Kidney tubule cell (primary cell): ENCODE results near the gene SLC9A3.
A peak's percentile ranks its signal among the peaks of the same experiment; 100 is the strongest.

Source experiments
- DNase-seq: peaks from one replicate; pipeline ENCODE4 v3.0.0-alpha.2; 2018; ENCODE audit warnings: low spot score

The SLC9A3 gene

GRCh38 chr5:442335-443238, 81.7 kb downstream of the SLC9A3 start, which contains the start of gene EXOC3:
EXOC3 (plus strand) TSS chr5:443176; CDS start chr5:446206, 3,030 bp downstream.
- peak; percentile 79 for DNase-seq

- DNase-seq = no peak
These were observed 82.3 kb downstream of the SLC9A3 start for GRCh38 chr5:441996-442334.

GRCh38 chr5:440401-441201, 83.6 kb downstream of the SLC9A3 start:
- no peak for DNase-seq

GRCh38 chr5:439636-440035, 84.6 kb downstream of the SLC9A3 start:
- DNase-seq = no peak

- DNase-seq = no peak
These were observed 85.1 kb downstream of the SLC9A3 start for GRCh38 chr5:439181-439580.

GRCh38 chr5:438481-438981, 85.7 kb downstream of the SLC9A3 start:
- no peak for DNase-seq

- DNase-seq = no peak
These were observed 86.9 kb downstream of the SLC9A3 start for GRCh38 chr5:437281-437771.

GRCh38 chr5:436641-436975, 87.6 kb downstream of the SLC9A3 start:
- DNase-seq = no peak

- peak; percentile 35 for DNase-seq
These were observed 88.1 kb downstream of the SLC9A3 start for GRCh38 chr5:435961-436640.

DNA sequence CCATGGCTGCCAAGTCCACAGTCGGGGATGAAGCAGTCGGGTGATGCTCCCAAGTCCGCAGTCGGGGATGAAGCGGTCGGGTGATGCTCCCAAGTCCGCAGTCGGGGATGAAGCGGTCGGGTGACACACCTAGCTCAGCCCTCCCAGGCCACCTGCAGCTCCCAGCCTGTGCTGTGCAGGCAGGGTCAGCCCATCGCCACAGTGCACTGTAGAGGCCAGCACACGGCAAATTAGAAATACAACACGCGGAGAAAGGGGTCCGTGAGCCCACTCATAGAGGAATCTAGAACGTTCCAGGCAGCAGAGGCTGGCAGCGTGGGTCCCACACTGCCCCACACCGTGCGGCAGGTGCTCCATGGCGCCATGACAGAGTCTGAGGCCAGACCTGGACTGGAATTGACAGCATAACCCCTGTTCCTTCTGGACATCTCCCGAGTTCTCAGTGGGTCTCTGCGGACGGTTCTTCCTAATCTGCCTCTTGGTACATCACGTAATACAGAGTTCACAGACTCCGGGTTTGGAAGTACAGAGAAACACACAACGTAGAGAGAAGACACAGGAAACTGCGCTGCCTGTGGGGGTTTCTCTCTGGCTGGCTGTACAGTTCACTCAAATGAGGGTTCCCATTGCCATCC, 89.0 kb downstream of the SLC9A3 start:
- DNase-seq = no peak

- DNase-seq = no peak
These were observed 89.7 kb downstream of the SLC9A3 start for GRCh38 chr5:434443-435146.

DNA sequence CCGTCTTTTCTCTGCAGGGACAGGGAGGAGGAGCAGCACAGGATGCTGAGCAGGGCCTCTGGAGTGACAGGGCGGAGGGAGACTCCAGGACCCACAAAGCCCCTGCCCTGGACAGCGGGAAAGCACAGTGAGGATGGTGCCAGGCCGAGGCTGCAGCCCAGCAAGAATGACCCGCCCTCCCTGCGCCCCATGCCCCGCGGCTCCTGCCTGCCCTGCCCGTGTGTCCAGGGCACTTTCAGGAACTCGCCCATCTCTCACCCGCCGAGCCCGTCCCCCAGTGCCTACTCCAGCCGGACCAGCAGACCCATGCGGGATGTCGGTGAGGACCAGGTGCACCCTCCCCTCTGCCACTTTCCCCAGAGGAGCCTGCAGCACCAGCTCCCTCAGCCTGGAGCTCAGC, 90.4 kb downstream of the SLC9A3 start:
- no peak for DNase-seq

GRCh38 chr5:432928-433791, 91.1 kb downstream of the SLC9A3 start:
- DNase-seq = no peak

DNA sequence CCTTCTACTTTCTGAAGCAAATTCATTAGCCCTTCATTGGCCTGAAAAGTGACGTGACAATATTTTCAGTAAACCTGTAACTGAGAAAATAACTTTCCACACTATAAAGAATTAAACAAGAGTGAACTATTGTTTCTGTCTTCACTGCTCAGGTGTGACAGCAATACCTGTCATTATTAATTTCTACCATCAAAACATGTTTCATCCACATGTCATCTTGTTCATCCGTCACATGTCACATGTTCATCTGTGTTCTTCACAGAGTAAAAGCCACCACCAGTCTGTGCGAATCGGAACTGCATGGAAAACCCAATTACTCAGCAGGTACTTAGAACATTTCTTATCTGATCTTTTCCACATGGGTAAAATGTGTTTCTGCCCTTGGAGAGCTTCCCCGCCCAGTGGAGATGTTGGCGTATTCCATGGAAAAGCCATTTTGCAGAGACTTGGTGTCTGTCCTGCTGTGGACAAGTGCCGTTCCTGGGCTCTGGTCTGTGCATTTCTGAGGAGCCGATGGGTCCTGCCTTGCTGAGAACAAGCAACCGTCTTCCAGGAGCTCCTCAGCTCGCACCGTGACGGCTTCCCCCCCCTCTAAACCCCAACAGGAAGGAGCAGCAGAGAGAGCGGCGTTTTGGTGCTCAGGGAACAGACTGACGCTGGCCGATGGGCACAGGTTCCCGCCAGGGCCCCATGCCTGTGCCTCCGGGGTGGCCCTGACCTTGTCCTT, 91.9 kb downstream of the SLC9A3 start:
- no peak for DNase-seq

GRCh38 chr5:431711-432050, 92.6 kb downstream of the SLC9A3 start:
- no peak for DNase-seq

DNA sequence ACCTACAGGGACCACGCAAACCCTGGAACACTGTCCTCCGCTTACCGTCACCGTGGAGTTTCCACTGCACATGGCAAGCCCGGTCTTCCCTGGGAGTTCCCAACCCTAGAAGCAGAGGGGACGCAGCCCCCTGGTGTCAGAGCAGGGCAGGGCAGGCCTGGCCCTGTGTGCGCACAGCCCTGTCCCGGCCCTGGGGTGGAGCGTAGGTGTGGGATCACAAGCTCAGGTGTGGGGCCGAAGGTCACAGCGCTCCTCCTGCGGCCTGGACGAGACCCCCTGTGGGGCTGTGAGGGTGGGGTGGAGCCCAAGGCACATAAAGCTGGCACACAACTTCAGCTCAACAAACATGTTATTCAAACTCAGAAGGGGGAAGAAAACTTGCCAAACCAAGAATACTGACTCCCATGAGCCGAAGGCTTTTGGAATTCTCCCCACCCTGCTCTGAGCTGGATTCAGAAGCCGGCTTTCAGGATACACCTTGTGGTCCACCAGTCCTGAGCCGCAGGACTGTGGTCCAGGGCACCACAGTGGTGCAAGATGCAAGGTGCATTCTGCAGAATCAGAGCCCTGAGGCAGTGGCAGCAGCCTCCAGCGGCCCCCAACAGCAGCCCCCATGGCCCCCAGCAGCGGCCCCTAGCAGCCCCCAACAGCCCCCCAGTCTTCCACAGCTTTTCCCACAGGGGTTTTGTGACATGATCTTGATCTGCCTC, 93.1 kb downstream of the SLC9A3 start:
- peak; percentile 35 for DNase-seq

GRCh38 chr5:430214-430925, 93.9 kb downstream of the SLC9A3 start:
- no peak for DNase-seq

- no peak for DNase-seq
These were observed 94.6 kb downstream of the SLC9A3 start for GRCh38 chr5:429453-430188.
